ENCODE results near the gene SYNRG. TPM values are rescaled to one million over a fixed set of nuclear protein-coding genes. Genes with fewer than 3 reads are reported as not detected.

SYNRG gene
- total and polyA plus RNA-seq, 2 of the 13 experiments (the other 11 are each of a cell fraction or from before 2014, with no cell fraction given) = 7.3 to 8.7 TPM

DNA sequence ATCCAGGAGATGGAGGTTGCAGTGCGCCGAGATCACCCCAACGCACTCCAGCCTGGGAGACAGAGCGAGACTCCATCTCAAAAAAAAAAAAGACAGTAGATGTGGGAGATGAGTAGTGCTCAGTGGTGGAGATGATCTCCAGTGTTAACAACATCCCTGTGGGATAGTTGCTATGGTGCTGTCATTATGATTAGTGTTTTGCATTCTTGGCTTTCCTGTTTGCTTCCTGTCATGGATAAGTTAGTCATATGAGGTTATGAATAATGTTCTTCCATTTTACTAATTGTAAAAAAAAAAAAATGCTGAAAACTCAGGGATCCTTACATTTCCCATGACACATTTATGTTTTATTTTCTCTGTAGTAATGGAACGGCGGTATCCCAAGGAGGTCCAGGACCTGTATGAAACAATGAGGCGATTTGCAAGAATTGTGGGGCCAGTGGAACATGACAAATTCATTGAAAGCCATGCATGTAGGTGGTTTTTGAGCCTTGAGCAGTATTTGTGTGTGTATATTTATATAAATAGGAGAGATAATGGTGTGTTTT is 144.1 kb downstream of the SYNRG start:
- no peaks in the 10 kb centered on the region for H3K27me3 ChIP-seq (ENCODE audit: control insufficient read depth in 1 of 2, insufficient read depth in 2 of 2, low read length in 2 of 2)
- ATAC-seq (no peak), DNase-seq (ENCODE audit: low spot score) (no peak), FAIRE-seq (no peak)
- TF ChIP-seq CENPBD1 (CRISPR knock-in tag; IDR thresholded peaks at IDR 0.05; ENCODE audit: borderline replicate concordance, low read depth) (no peak), MAF1 (CRISPR knock-in tag; IDR thresholded peaks at IDR 0.05; ENCODE audit: borderline replicate concordance) (no peak), PAWR (CRISPR knock-in tag; IDR thresholded peaks at IDR 0.05; ENCODE audit: borderline replicate concordance) (no peak), ZFP36L2 (CRISPR knock-in tag; IDR thresholded peaks at IDR 0.05) (no peak), CC2D1A (CRISPR knock-in tag; IDR thresholded peaks at IDR 0.05) (no peak), AHR (CRISPR knock-in tag; IDR thresholded peaks at IDR 0.05) (no peak), TCF12 (IDR thresholded peaks at IDR 0.05) (no peak), TCF12 (CRISPR knock-in tag; IDR thresholded peaks at IDR 0.05) (no peak), NR2F2 (IDR thresholded peaks at IDR 0.05; ENCODE audit: borderline replicate concordance, low read depth) (no peak), HDAC1 (CRISPR knock-in tag; IDR thresholded peaks at IDR 0.05) (no peak), PCBP2 (optimal IDR thresholded peaks at IDR 0.05; ENCODE audit: low read depth, low read length, poor library complexity, severe bottlenecking) (no peak), SALL2 (CRISPR knock-in tag; IDR thresholded peaks at IDR 0.05) (no peak), ZNF326 (CRISPR knock-in tag; IDR thresholded peaks at IDR 0.05; ENCODE audit: borderline replicate concordance) (no peak), ARHGAP35 (CRISPR knock-in tag; IDR thresholded peaks at IDR 0.05; ENCODE audit: borderline replicate concordance) (no peak)
- TF ChIP-seq, protein P1, sequence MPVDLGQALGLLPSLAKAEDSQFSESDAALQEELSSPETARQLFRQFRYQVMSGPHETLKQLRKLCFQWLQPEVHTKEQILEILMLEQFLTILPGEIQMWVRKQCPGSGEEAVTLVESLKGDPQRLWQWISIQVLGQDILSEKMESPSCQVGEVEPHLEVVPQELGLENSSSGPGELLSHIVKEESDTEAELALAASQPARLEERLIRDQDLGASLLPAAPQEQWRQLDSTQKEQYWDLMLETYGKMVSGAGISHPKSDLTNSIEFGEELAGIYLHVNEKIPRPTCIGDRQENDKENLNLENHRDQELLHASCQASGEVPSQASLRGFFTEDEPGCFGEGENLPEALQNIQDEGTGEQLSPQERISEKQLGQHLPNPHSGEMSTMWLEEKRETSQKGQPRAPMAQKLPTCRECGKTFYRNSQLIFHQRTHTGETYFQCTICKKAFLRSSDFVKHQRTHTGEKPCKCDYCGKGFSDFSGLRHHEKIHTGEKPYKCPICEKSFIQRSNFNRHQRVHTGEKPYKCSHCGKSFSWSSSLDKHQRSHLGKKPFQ (CRISPR knock-in tag; IDR thresholded peaks at IDR 0.05; ENCODE audit: insufficient replicate concordance) = no peak
- TF ChIP-seq, protein P2, sequence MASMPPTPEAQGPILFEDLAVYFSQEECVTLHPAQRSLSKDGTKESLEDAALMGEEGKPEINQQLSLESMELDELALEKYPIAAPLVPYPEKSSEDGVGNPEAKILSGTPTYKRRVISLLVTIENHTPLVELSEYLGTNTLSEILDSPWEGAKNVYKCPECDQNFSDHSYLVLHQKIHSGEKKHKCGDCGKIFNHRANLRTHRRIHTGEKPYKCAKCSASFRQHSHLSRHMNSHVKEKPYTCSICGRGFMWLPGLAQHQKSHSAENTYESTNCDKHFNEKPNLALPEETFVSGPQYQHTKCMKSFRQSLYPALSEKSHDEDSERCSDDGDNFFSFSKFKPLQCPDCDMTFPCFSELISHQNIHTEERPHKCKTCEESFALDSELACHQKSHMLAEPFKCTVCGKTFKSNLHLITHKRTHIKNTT (CRISPR knock-in tag; IDR thresholded peaks at IDR 0.05) = no peak
- no peak overlapping the region for H3K4me3 ChIP-seq (replicated peaks in 1 of 3; ENCODE audit: insufficient read depth in 1 of 3, low read depth in 2 of 3, low read length in 3 of 3)
- intact Hi-C loops (cut with micrococcal nuclease; ENCODE audit: unreplicated experiment) (no loop called here), in situ Hi-C loops (cut with HindIII; ENCODE audit: extremely low pct_ligation_motif_present, low pct_unique_long_range_greater_than_20kb) (no loop called here)
- no peaks in the 10 kb centered on the region for H3K9me3 ChIP-seq (ENCODE audit: low read length)
- no peaks in the 10 kb centered on the region for H4K20me1 ChIP-seq (ENCODE audit: insufficient read depth, low read length)
- H3K4me2 ChIP-seq (ENCODE audit: low read depth, low read length) = no peak overlapping the region
- no peak overlapping the region for H3K27ac ChIP-seq (ENCODE audit: extremely low read length, insufficient read depth, low read length)
- no peaks in the 10 kb centered on the region for H3K4me1 ChIP-seq (ENCODE audit: insufficient read depth, low read length)
- H3K9ac ChIP-seq (ENCODE audit: insufficient read depth, low read depth, low read length) = no peak overlapping the region
- H2AFZ ChIP-seq (ENCODE audit: low read length) = no peak overlapping the region
- 97% methylated on average over 7 of the region's 7 CpGs for WGBS (ENCODE audit: low lambda C conversion rate)
- no TSS peak for BruUV-seq (replicated peaks)
- peaks cover 1 to 20% of the 10 kb centered on the region in 2 experiments; a peak in 2 of 5 replicates for H3K36me3 ChIP-seq (replicated peaks in 1 of 2; ENCODE audit: control insufficient read depth in 1 of 2, insufficient read depth in 2 of 2, low read length in 2 of 2)
- POLR2A ChIA-PET = no interaction called here
- CTCF ChIA-PET (ENCODE audit: low intra/inter-chr PET ratio, low total read pairs) = no interaction called here
- H3K79me2 ChIP-seq (ENCODE audit: insufficient read depth, low read length) = no peaks in the 10 kb centered on the region

Measured in HepG2 (cell line).